GM23338 (cell line): ENCODE data around the gene FLNC. TPM values are rescaled to one million over a fixed set of nuclear protein-coding genes. Genes with fewer than 3 reads are reported as not detected.

Experiments
- ATAC-seq: fragments of 200-7000 bp; cut with Tn5 transposase; 3 replicates; pipeline ENCODE4 v1.9.1; 2020
- DNase-seq: peaks from one replicate; pipeline ENCODE4 v3.0.0-alpha.2; 2015; ENCODE audit warnings: low spot score
- H2AFZ ChIP-seq: fragments of 200-600 bp; sonication (generic); 2 replicates; pipeline ENCODE4 v1.8.0; 2016; ENCODE audit warnings: antibody characterized with exemption, mild to moderate bottlenecking, moderate library complexity
- H3F3A ChIP-seq: fragments of 200-600 bp; sonication (generic); replicated peaks from 2 replicates; pipeline ENCODE4 v1.8.0; 2017; ENCODE audit warnings: antibody characterized with exemption, mixed run types, low read depth
- H3K27ac ChIP-seq: fragments of 200-600 bp; sonication (generic); 2 replicates; pipeline ENCODE4 v1.6.1; 2016; ENCODE audit warnings: low read depth
- H3K27me3 ChIP-seq: fragments of 200-600 bp; sonication (generic); 2 replicates; pipeline ENCODE4 v1.8.0; 2016; ENCODE audit warnings: mild to moderate bottlenecking, mixed run types, moderate library complexity; ENCODE audit not compliant: insufficient read depth
- H3K36me3 ChIP-seq: fragments of 200-600 bp; sonication (generic); 2 replicates; pipeline ENCODE4 v1.8.0; 2016; ENCODE audit warnings: mild to moderate bottlenecking; ENCODE audit not compliant: insufficient read depth
- H3K4me1 ChIP-seq: fragments of 200-600 bp; sonication (generic); 2 replicates; pipeline ENCODE4 v1.8.0; 2016; ENCODE audit warnings: mild to moderate bottlenecking, moderate library complexity; ENCODE audit not compliant: insufficient read depth
- H3K4me2 ChIP-seq: fragments of 200-600 bp; sonication (generic); 2 replicates; pipeline ENCODE4 v1.7.1; 2017; ENCODE audit warnings: mixed run types
- H3K4me3 ChIP-seq: fragments of 200-600 bp; sonication (generic); 2 replicates; pipeline ENCODE4 v1.6.1; 2016; ENCODE audit warnings: mixed run types
- H3K79me2 ChIP-seq: fragments of 200-600 bp; sonication (generic); replicated peaks from 2 replicates; pipeline ENCODE4 v1.8.0; 2017; ENCODE audit warnings: mild to moderate bottlenecking; ENCODE audit not compliant: insufficient read depth
- H3K9me2 ChIP-seq: fragments of 200-600 bp; sonication (generic); 2 replicates; pipeline ENCODE4 v1.8.0; 2017; ENCODE audit not compliant: insufficient read depth
- H4K20me1 ChIP-seq: fragments of 200-600 bp; sonication (generic); replicated peaks from 2 replicates; pipeline ENCODE4 v1.8.0; 2017; ENCODE audit warnings: mild to moderate bottlenecking; ENCODE audit not compliant: insufficient read depth
- H3K27ac Mint-ChIP-seq: 2 replicates; pipeline ENCODE4 v1.8.0; 2020; ENCODE audit warnings: inconsistent platforms, mild to moderate bottlenecking, moderate library complexity, mixed read lengths
- H3K27me3 Mint-ChIP-seq: 3 replicates; pipeline ENCODE4 v1.8.0; 2022; ENCODE audit warnings: low read depth, mild to moderate bottlenecking, moderate library complexity, mixed read lengths, inconsistent platforms; ENCODE audit not compliant: insufficient read depth, poor library complexity
- H3K36me3 Mint-ChIP-seq: 3 replicates; pipeline ENCODE4 v1.8.0; 2021; ENCODE audit warnings: low read depth, mild to moderate bottlenecking, inconsistent platforms, moderate library complexity, mixed read lengths
- H3K4me1 Mint-ChIP-seq: 3 replicates; pipeline ENCODE4 v1.8.0; 2020; ENCODE audit warnings: mild to moderate bottlenecking, inconsistent platforms, mixed read lengths
- H3K4me3 Mint-ChIP-seq: 3 replicates; pipeline ENCODE4 v1.8.0; 2021; ENCODE audit warnings: moderate library complexity, mild to moderate bottlenecking, inconsistent platforms, mixed read lengths
- H3K9me3 Mint-ChIP-seq: 3 replicates; pipeline ENCODE4 v1.8.0; 2020; ENCODE audit warnings: moderate library complexity, mild to moderate bottlenecking, inconsistent platforms, mixed read lengths
- CREB1 ChIP-seq: fragments of 250-450 bp; sonication (Bioruptor Pico); IDR thresholded peaks from 2 replicates; pipeline ENCODE4 v1.5.0; 2020; ENCODE audit warnings: low read depth, mild to moderate bottlenecking, moderate library complexity
- EZH2 ChIP-seq: fragments of 200-600 bp; sonication (generic); IDR thresholded peaks from one replicate; pipeline ENCODE4 v1.8.0; 2017; ENCODE audit warnings: antibody characterized with exemption, mild to moderate bottlenecking, low read depth; ENCODE audit not compliant: unreplicated experiment
- EZH2phosphoT487 ChIP-seq: fragments of 200-600 bp; sonication (generic); IDR thresholded peaks from one replicate; pipeline ENCODE4 v1.8.1; 2018; ENCODE audit warnings: antibody characterized with exemption; ENCODE audit not compliant: unreplicated experiment
- JUNB ChIP-seq: IDR thresholded peaks from one replicate; pipeline ENCODE4 v1.6.1; 2016; ENCODE audit warnings: antibody characterized with exemption; ENCODE audit not compliant: unreplicated experiment
- NANOG ChIP-seq: IDR thresholded peaks from 2 replicates; pipeline ENCODE4 v1.6.1; 2016; ENCODE audit warnings: antibody characterized with exemption, borderline replicate concordance
- POLR2AphosphoS5 ChIP-seq: IDR thresholded peaks from 2 replicates; pipeline ENCODE4 v1.6.1; 2016; ENCODE audit warnings: antibody characterized with exemption, low read depth
- STAT1 ChIP-seq: IDR thresholded peaks from one replicate; pipeline ENCODE4 v1.6.1; 2016; ENCODE audit warnings: antibody characterized with exemption; ENCODE audit not compliant: unreplicated experiment
- ZNF114 ChIP-seq: fragments of 250-450 bp; sonication (Bioruptor Pico); IDR thresholded peaks from 2 replicates; pipeline ENCODE4 v1.5.0; 2020; ENCODE audit warnings: mild to moderate bottlenecking, moderate library complexity
- ZNF331 ChIP-seq: fragments of 250-450 bp; sonication (Bioruptor Pico); IDR thresholded peaks from 2 replicates; pipeline ENCODE4 v1.5.0; 2020; ENCODE audit warnings: low read depth, mild to moderate bottlenecking, moderate library complexity
- polyA plus RNA-seq: library from polyadenylated mRNA; unstranded; fragments of >200 nt; fragmentation: Nextera tagmentation; extraction: Ambion mirVana; gene quantifications from 2 replicates; pipeline ENCODE4 v1.2.1, GENCODE V29; 2016
- total RNA-seq: library from RNA; depleted of rRNA; stranded (reverse); fragments of >200 nt; shearing (Covaris generic); gene quantifications from 2 replicates; pipeline ENCODE4 v1.2.3, GENCODE V29; 2014
- TF ChIP-seq, protein P1 (sequence below), 2 experiments: fragments of 200-600 bp in 1 of 2; sonication (generic) in 1 of 2; conservative IDR thresholded peaks; 2 replicates each; pipeline versions ENCODE4 v1.5.1 to v1.6.1; 2016 to 2017; ENCODE audit warnings: antibody characterized with exemption in 2 of 2, low read depth in 2 of 2, mild to moderate bottlenecking in 2 of 2, moderate library complexity in 1 of 2
- TF ChIP-seq, protein P2 (sequence below): IDR thresholded peaks from 2 replicates; pipeline ENCODE4 v1.6.1; 2016; ENCODE audit warnings: antibody characterized with exemption
- TF ChIP-seq, protein P3 (sequence below): fragments of 250-450 bp; sonication (Bioruptor Pico); IDR thresholded peaks from 2 replicates; pipeline ENCODE4 v1.5.0; 2020; ENCODE audit warnings: mild to moderate bottlenecking, moderate library complexity
- TF ChIP-seq, protein P4 (sequence below): IDR thresholded peaks from one replicate; pipeline ENCODE4 v1.6.1; 2018; ENCODE audit warnings: antibody characterized with exemption; ENCODE audit not compliant: unreplicated experiment

Gene FLNC
- total and polyA plus RNA-seq, 2 experiments from 2014 or later, result 0.65 to 11.8 TPM

DNA sequence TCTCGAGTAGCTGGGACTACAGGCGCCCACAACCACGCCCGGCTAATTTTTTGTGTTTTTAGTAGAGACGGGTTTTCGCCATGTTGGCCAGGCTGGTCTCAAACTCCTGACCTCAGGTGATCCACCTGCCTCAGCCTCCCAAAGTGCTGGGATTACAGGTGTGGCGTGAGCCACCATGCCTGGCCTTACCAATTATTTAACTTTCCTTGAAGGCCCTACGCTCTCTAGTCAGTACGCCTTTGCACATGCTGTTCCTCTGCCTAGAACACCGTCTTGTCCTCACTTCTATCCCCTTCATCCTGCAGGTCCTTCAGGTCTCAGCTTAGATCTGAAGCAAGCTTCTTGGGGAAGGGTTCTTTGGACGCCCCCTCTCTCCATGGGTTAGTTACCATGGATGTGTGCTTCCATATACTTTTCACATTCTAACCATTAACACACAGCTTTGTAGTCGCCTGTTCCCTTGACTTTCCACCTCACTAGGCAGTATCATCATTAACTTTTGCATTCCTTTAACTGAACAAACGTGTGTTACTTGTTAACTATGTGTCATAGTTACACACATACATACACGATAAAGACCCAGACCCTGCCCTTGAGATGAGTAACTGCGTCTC, 31.9 kb downstream of the FLNC start:
- H3K79me2 ChIP-seq, result peaks cover 12% of the 10 kb centered on the region
- no peak overlapping the region for H3K27ac ChIP-seq
- H2AFZ ChIP-seq, result peak overlapping the region; percentile 63; the same call in 1 of the 2 replicates
- peak overlapping the region; percentile 73 for H3K4me2 ChIP-seq
- no peaks in the 10 kb centered on the region for H3K36me3 ChIP-seq
- TF ChIP-seq POLR2AphosphoS5 (no peak), STAT1 (no peak), EZH2 (no peak), ZNF114 (CRISPR knock-in tag) (no peak), CREB1 (CRISPR knock-in tag) (no peak), ZNF331 (no peak), NANOG (no peak), EZH2phosphoT487 (no peak), JUNB (no peak)
- TF ChIP-seq, protein P1, sequence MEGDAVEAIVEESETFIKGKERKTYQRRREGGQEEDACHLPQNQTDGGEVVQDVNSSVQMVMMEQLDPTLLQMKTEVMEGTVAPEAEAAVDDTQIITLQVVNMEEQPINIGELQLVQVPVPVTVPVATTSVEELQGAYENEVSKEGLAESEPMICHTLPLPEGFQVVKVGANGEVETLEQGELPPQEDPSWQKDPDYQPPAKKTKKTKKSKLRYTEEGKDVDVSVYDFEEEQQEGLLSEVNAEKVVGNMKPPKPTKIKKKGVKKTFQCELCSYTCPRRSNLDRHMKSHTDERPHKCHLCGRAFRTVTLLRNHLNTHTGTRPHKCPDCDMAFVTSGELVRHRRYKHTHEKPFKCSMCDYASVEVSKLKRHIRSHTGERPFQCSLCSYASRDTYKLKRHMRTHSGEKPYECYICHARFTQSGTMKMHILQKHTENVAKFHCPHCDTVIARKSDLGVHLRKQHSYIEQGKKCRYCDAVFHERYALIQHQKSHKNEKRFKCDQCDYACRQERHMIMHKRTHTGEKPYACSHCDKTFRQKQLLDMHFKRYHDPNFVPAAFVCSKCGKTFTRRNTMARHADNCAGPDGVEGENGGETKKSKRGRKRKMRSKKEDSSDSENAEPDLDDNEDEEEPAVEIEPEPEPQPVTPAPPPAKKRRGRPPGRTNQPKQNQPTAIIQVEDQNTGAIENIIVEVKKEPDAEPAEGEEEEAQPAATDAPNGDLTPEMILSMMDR (conservative IDR thresholded peaks at IDR 0.05; ENCODE audit: low read depth in 2 of 2), result no peak
- TF ChIP-seq, protein P2, sequence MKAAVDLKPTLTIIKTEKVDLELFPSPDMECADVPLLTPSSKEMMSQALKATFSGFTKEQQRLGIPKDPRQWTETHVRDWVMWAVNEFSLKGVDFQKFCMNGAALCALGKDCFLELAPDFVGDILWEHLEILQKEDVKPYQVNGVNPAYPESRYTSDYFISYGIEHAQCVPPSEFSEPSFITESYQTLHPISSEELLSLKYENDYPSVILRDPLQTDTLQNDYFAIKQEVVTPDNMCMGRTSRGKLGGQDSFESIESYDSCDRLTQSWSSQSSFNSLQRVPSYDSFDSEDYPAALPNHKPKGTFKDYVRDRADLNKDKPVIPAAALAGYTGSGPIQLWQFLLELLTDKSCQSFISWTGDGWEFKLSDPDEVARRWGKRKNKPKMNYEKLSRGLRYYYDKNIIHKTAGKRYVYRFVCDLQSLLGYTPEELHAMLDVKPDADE, result no peak
- TF ChIP-seq, protein P3, sequence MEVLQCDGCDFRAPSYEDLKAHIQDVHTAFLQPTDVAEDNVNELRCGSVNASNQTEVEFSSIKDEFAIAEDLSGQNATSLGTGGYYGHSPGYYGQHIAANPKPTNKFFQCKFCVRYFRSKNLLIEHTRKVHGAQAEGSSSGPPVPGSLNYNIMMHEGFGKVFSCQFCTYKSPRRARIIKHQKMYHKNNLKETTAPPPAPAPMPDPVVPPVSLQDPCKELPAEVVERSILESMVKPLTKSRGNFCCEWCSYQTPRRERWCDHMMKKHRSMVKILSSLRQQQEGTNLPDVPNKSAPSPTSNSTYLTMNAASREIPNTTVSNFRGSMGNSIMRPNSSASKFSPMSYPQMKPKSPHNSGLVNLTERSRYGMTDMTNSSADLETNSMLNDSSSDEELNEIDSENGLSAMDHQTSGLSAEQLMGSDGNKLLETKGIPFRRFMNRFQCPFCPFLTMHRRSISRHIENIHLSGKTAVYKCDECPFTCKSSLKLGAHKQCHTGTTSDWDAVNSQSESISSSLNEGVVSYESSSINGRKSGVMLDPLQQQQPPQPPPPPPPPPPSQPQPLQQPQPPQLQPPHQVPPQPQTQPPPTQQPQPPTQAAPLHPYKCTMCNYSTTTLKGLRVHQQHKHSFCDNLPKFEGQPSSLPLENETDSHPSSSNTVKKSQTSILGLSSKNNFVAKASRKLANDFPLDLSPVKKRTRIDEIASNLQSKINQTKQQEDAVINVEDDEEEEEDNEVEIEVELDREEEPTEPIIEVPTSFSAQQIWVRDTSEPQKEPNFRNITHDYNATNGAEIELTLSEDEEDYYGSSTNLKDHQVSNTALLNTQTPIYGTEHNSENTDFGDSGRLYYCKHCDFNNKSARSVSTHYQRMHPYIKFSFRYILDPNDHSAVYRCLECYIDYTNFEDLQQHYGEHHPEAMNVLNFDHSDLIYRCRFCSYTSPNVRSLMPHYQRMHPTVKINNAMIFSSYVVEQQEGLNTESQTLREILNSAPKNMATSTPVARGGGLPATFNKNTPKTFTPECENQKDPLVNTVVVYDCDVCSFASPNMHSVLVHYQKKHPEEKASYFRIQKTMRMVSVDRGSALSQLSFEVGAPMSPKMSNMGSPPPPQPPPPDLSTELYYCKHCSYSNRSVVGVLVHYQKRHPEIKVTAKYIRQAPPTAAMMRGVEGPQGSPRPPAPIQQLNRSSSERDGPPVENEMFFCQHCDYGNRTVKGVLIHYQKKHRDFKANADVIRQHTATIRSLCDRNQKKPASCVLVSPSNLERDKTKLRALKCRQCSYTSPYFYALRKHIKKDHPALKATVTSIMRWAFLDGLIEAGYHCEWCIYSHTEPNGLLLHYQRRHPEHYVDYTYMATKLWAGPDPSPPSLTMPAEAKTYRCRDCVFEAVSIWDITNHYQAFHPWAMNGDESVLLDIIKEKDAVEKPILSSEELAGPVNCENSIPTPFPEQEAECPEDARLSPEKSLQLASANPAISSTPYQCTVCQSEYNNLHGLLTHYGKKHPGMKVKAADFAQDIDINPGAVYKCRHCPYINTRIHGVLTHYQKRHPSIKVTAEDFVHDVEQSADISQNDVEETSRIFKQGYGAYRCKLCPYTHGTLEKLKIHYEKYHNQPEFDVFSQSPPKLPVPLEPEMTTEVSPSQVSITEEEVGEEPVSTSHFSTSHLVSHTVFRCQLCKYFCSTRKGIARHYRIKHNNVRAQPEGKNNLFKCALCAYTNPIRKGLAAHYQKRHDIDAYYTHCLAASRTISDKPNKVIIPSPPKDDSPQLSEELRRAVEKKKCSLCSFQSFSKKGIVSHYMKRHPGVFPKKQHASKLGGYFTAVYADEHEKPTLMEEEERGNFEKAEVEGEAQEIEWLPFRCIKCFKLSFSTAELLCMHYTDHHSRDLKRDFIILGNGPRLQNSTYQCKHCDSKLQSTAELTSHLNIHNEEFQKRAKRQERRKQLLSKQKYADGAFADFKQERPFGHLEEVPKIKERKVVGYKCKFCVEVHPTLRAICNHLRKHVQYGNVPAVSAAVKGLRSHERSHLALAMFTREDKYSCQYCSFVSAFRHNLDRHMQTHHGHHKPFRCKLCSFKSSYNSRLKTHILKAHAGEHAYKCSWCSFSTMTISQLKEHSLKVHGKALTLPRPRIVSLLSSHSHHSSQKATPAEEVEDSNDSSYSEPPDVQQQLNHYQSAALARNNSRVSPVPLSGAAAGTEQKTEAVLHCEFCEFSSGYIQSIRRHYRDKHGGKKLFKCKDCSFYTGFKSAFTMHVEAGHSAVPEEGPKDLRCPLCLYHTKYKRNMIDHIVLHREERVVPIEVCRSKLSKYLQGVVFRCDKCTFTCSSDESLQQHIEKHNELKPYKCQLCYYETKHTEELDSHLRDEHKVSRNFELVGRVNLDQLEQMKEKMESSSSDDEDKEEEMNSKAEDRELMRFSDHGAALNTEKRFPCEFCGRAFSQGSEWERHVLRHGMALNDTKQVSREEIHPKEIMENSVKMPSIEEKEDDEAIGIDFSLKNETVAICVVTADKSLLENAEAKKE (CRISPR knock-in tag), result no peak
- TF ChIP-seq, protein P4, sequence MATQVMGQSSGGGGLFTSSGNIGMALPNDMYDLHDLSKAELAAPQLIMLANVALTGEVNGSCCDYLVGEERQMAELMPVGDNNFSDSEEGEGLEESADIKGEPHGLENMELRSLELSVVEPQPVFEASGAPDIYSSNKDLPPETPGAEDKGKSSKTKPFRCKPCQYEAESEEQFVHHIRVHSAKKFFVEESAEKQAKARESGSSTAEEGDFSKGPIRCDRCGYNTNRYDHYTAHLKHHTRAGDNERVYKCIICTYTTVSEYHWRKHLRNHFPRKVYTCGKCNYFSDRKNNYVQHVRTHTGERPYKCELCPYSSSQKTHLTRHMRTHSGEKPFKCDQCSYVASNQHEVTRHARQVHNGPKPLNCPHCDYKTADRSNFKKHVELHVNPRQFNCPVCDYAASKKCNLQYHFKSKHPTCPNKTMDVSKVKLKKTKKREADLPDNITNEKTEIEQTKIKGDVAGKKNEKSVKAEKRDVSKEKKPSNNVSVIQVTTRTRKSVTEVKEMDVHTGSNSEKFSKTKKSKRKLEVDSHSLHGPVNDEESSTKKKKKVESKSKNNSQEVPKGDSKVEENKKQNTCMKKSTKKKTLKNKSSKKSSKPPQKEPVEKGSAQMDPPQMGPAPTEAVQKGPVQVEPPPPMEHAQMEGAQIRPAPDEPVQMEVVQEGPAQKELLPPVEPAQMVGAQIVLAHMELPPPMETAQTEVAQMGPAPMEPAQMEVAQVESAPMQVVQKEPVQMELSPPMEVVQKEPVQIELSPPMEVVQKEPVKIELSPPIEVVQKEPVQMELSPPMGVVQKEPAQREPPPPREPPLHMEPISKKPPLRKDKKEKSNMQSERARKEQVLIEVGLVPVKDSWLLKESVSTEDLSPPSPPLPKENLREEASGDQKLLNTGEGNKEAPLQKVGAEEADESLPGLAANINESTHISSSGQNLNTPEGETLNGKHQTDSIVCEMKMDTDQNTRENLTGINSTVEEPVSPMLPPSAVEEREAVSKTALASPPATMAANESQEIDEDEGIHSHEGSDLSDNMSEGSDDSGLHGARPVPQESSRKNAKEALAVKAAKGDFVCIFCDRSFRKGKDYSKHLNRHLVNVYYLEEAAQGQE, result no peak
- H3K9me3 Mint-ChIP-seq, result no peaks in the 10 kb centered on the region
- H3K27ac Mint-ChIP-seq, result no peak overlapping the region
- peaks cover 4% of the 10 kb centered on the region for H4K20me1 ChIP-seq
- peaks cover 26% of the 10 kb centered on the region for H3K27me3 Mint-ChIP-seq
- H3K36me3 Mint-ChIP-seq, result peaks cover 11% of the 10 kb centered on the region
- H3K4me3 ChIP-seq, result peak overlapping the region; percentile 81
- H3K4me1 Mint-ChIP-seq, result peaks cover 33% of the 10 kb centered on the region
- ATAC-seq (no peak), DNase-seq (no peak)
- H3K9me2 ChIP-seq, result no peaks in the 10 kb centered on the region
- peaks cover 7% of the 10 kb centered on the region for H3K4me1 ChIP-seq
- H3K4me3 Mint-ChIP-seq, result peak overlapping the region; percentile 88
- peaks cover 4% of the 10 kb centered on the region; the same call in 1 of the 2 replicates for H3K27me3 ChIP-seq
- peaks cover 4% of the 10 kb centered on the region; the same call in 1 of the 2 replicates for H3F3A ChIP-seq
